Measurements from ENCODE around the gene SLC8B1. TPM values are rescaled to one million over a fixed set of nuclear protein-coding genes. Genes with fewer than 3 reads are reported as not detected.

The SLC8B1 gene
- total and polyA plus RNA-seq, 2 of the 4 experiments (the other 2 are of a cell fraction) = 4.1 to 10.2 TPM

- ChIA-PET POLR2A (ENCODE audit: unreplicated experiment) (no interaction called here), CTCF (no interaction called here)
- DNase-seq = no peak
- no peak for TF ChIP-seq FOS (IDR thresholded peaks at IDR 0.05; ENCODE audit: low read depth, low read length)
- no peak for TF ChIP-seq SMC3 (IDR thresholded peaks at IDR 0.05; ENCODE audit: low read depth, low read length)
- no peak for TF ChIP-seq CEBPB (IDR thresholded peaks at IDR 0.05; ENCODE audit: low read depth, low read length)
- TF ChIP-seq POLR2A (IDR thresholded peaks at IDR 0.05; ENCODE audit: low read depth, low read length) = no peak
- TF ChIP-seq MAZ (IDR thresholded peaks at IDR 0.05; ENCODE audit: borderline replicate concordance, low read depth, low read length) = no peak
- no peak for TF ChIP-seq MXI1 (IDR thresholded peaks at IDR 0.05; ENCODE audit: borderline replicate concordance, low read depth, low read length)
- TF ChIP-seq MAFK (IDR thresholded peaks at IDR 0.05; ENCODE audit: low read depth, low read length) = no peak
- no peak overlapping the region for H3K18ac ChIP-seq (ENCODE audit: low read depth, low read length)
- no peak for ATAC-seq (ENCODE audit: low read depth)
- in situ Hi-C loops (cut with MboI; ENCODE audit: low sequenced_read_pairs) (no loop called here), dilution Hi-C loops (cut with HindIII; ENCODE audit: low sequenced_read_pairs, unreplicated experiment) (no loop called here), intact Hi-C loops (cut with micrococcal nuclease) (no loop called here)
- no peak overlapping the region for H3K4me3 ChIP-seq (ENCODE audit: insufficient read depth, low read depth, low read length)
- no peaks in the 10 kb centered on the region for H3K9me3 ChIP-seq (ENCODE audit: control insufficient read depth, insufficient read depth, low read length)
- BruUV-seq (replicated peaks) = no TSS peak
- no peaks in the 10 kb centered on the region for H3K27me3 ChIP-seq (ENCODE audit: control insufficient read depth, insufficient read depth, low read length)
- H2BK120ac ChIP-seq (ENCODE audit: low read depth, low read length) = no peak overlapping the region
- peaks cover 5% of the 10 kb centered on the region for H3K4me1 ChIP-seq (ENCODE audit: control insufficient read depth, insufficient read depth, low read length)
- no peak overlapping the region for H2AK9ac ChIP-seq (replicated peaks; ENCODE audit: low read depth, low read length, poor library complexity)
- no peak overlapping the region for H2BK20ac ChIP-seq (ENCODE audit: low read depth, low read length)
- no peak overlapping the region for H3K14ac ChIP-seq (replicated peaks; ENCODE audit: low read depth, low read length)
- no peak overlapping the region for H2BK5ac ChIP-seq (ENCODE audit: low read depth, low read length, poor library complexity, severe bottlenecking)
- H3K4ac ChIP-seq (ENCODE audit: low read depth, low read length) = no peak overlapping the region
- no peak overlapping the region for H2AFZ ChIP-seq (replicated peaks; ENCODE audit: low read length, poor library complexity)
- no peak overlapping the region for H4K91ac ChIP-seq (ENCODE audit: insufficient read depth, low read depth, low read length)
- no peak overlapping the region for H4K5ac ChIP-seq (ENCODE audit: low read depth, low read length)
- peaks cover 12% of the 10 kb centered on the region; the same call in 1 of the 2 replicates for H3K9me1 ChIP-seq (ENCODE audit: insufficient read depth, low read length)
- H2AK5ac ChIP-seq (ENCODE audit: low read depth, low read length) = no peak overlapping the region
- H3K79me1 ChIP-seq (ENCODE audit: low read depth in 1 of 2, low read length in 2 of 2) = no peaks in the 10 kb centered on the region
- H3K4me2 ChIP-seq (ENCODE audit: low read depth, low read length) = no peak overlapping the region
- no peak overlapping the region for H3K27ac ChIP-seq (ENCODE audit: insufficient read depth, low read length)
- no peaks in the 10 kb centered on the region for H4K20me1 ChIP-seq (ENCODE audit: insufficient read depth, low read length)
- H3K36me3 ChIP-seq (ENCODE audit: control insufficient read depth, insufficient read depth, low read length) = peaks cover 8% of the 10 kb centered on the region; the same call in 1 of the 2 replicates
- no peak overlapping the region for H3K56ac ChIP-seq (ENCODE audit: extremely low read depth, insufficient read depth, low read length)
- H4K8ac ChIP-seq (ENCODE audit: low read depth in 2 of 2, low read length in 2 of 2) = no peak overlapping the region
- H2BK15ac ChIP-seq (ENCODE audit: low read depth, low read length) = no peak overlapping the region
- no peak overlapping the region for H3K9ac ChIP-seq (ENCODE audit: low read depth, low read length)
- H3K23ac ChIP-seq (ENCODE audit: low read depth, low read length) = no peak overlapping the region
- 100% methylated on average over 1 of the region's 5 CpGs; no CpG with 5 or more reads in 1 of the 2 experiments for WGBS, 2 experiments (ENCODE audit: extremely low coverage in 2 of 2, insufficient read length in 1 of 2)
Observed at GRCh38 chr12:113277511-113277910, 57.4 kb downstream of the SLC8B1 start.

Measured in IMR-90 (cell line).